ENCODE data around the gene GABRG2.

The GABRG2 gene

GRCh38 chr5:162139190-162139589 is 71.6 kb downstream of the GABRG2 start:
- no peak overlapping the region for H3K27ac ChIP-seq
- H3K36me3 ChIP-seq = no peaks in the 10 kb centered on the region
- H3K4me3 ChIP-seq = no peak overlapping the region
- H3K9me3 ChIP-seq = no peaks in the 10 kb centered on the region
- H3K4me1 ChIP-seq = no peaks in the 10 kb centered on the region
- no peaks in the 10 kb centered on the region for H3K27me3 ChIP-seq
- intact Hi-C loops (cut with DNase I; ENCODE audit: low total_unique reads) = no loop called here
- no peak for TF ChIP-seq CTCF (IDR thresholded peaks at IDR 0.05)
- DNase-seq = no peak

- Histone ChIP-seq H3K4me1 (no peaks in the 10 kb centered on the region), H3K27me3 (no peaks in the 10 kb centered on the region), H3K9me3 (no peaks in the 10 kb centered on the region), H3K27ac (no peak overlapping the region), H3K4me3 (no peak overlapping the region), H3K36me3 (no peaks in the 10 kb centered on the region)
- intact Hi-C loops (cut with DNase I; ENCODE audit: low total_unique reads) = no loop called here
- no peak for DNase-seq
- TF ChIP-seq CTCF (IDR thresholded peaks at IDR 0.05) = no peak
These were observed 86.7 kb downstream of the GABRG2 start for GRCh38 chr5:162154242-162154641.

- Histone ChIP-seq H3K27ac (no peak overlapping the region), H3K36me3 (no peaks in the 10 kb centered on the region), H3K4me3 (no peak overlapping the region), H3K27me3 (no peaks in the 10 kb centered on the region), H3K9me3 (peaks cover 0 to 7% (median 0%) of the 10 kb centered on the region in 3 donors), H3K4me1 (no peaks in the 10 kb centered on the region)
- intact Hi-C loops (cut with DNase I; ENCODE audit: low total_unique reads) = no loop called here
- no peak for DNase-seq
- TF ChIP-seq CTCF (IDR thresholded peaks at IDR 0.05) = no peak
These were observed 92.8 kb downstream of the GABRG2 start for GRCh38 chr5:162160401-162160800.

- H3K4me1 ChIP-seq = no peaks in the 10 kb centered on the region
- TF ChIP-seq CTCF (IDR thresholded peaks at IDR 0.05) = no peak
- intact Hi-C loops (cut with DNase I; ENCODE audit: low total_unique reads) = no loop called here
- no peaks in the 10 kb centered on the region for H3K36me3 ChIP-seq
- no peak overlapping the region for H3K4me3 ChIP-seq
- H3K27ac ChIP-seq = no peak overlapping the region
- H3K9me3 ChIP-seq = peaks cover 0 to 19% (median 0%) of the 10 kb centered on the region in 3 donors
- no peaks in the 10 kb centered on the region for H3K27me3 ChIP-seq
- DNase-seq = no peak
These were observed 96.1 kb downstream of the GABRG2 start for GRCh38 chr5:162163663-162164062.

- intact Hi-C loops (cut with DNase I; ENCODE audit: low total_unique reads) = no loop called here
- no peak for DNase-seq
- no peak for TF ChIP-seq CTCF (IDR thresholded peaks at IDR 0.05)
- H3K9me3 ChIP-seq = no peaks in the 10 kb centered on the region
- no peak overlapping the region for H3K27ac ChIP-seq
- no peaks in the 10 kb centered on the region for H3K4me1 ChIP-seq
- H3K36me3 ChIP-seq = no peaks in the 10 kb centered on the region
- H3K4me3 ChIP-seq = no peak overlapping the region
- no peaks in the 10 kb centered on the region for H3K27me3 ChIP-seq
These were observed 106.9 kb downstream of the GABRG2 start for GRCh38 chr5:162174358-162174974.

- no peak for DNase-seq
- Histone ChIP-seq H3K27ac (no peak overlapping the region), H3K4me1 (no peaks in the 10 kb centered on the region), H3K9me3 (no peaks in the 10 kb centered on the region), H3K27me3 (no peaks in the 10 kb centered on the region), H3K4me3 (no peak overlapping the region), H3K36me3 (no peaks in the 10 kb centered on the region)
- intact Hi-C loops (cut with DNase I; ENCODE audit: low total_unique reads) = no loop called here
- TF ChIP-seq CTCF (IDR thresholded peaks at IDR 0.05) = no peak
These were observed 119.8 kb downstream of the GABRG2 start for GRCh38 chr5:162187371-162187770.
